HG03571 (cell line): ENCODE measurements around the gene WBP1L.
"Not testable (repeated sequence)": the region's sequence is repeated elsewhere in the genome, so short reads cannot be mapped to it uniquely, and the experiment has no call there.

Source experiments
- ATAC-seq: cut with Tn5 transposase; IDR thresholded peaks from one replicate; pipeline ENCODE4 v1.9.1; 2021; ENCODE audit not compliant: unreplicated experiment

Gene WBP1L

GRCh38 chr10:102743588-102744373 is at the start of gene WBP1L:
Gene WBP1L (plus strand): TSS chr10:102743948. CDS start chr10:102744054, 106 bp downstream.
- peak; percentile 95 for ATAC-seq

GRCh38 chr10:102695401-102695800 is 48.3 kb upstream of the WBP1L start:
- not testable (repeated sequence) for ATAC-seq

- ATAC-seq, result no peak
These were observed 47.0 kb upstream of the WBP1L start for GRCh38 chr10:102696736-102697135.

- no peak for ATAC-seq
These were observed 44.9 kb upstream of the WBP1L start for GRCh38 chr10:102698894-102699293.

- ATAC-seq, result no peak
These were observed 42.5 kb upstream of the WBP1L start for GRCh38 chr10:102701272-102701671.

GRCh38 chr10:102701796-102702195 is 42.0 kb upstream of the WBP1L start:
- no peak for ATAC-seq

- ATAC-seq, result no peak
These were observed 41.0 kb upstream of the WBP1L start for GRCh38 chr10:102702742-102703141.

GRCh38 chr10:102704915-102705314 is 38.8 kb upstream of the WBP1L start:
- no peak for ATAC-seq

GRCh38 chr10:102705531-102705930 is 38.2 kb upstream of the WBP1L start:
- ATAC-seq, result no peak

- ATAC-seq, result no peak
These were observed 33.1 kb upstream of the WBP1L start for GRCh38 chr10:102710609-102711008.

- ATAC-seq, result no peak
These were observed 31.7 kb upstream of the WBP1L start for GRCh38 chr10:102712089-102712488.

GRCh38 chr10:102712843-102713538 is 30.8 kb upstream of the WBP1L start:
- ATAC-seq, result no peak

- no peak for ATAC-seq
These were observed 30.3 kb upstream of the WBP1L start for GRCh38 chr10:102713539-102713813.

- ATAC-seq, result peak; percentile 84
These were observed 29.7 kb upstream of the WBP1L start, which contains the start of gene ARL3 for GRCh38 chr10:102713814-102714620. Gene ARL3 (minus strand): TSS chr10:102714397. CDS start chr10:102714275, 122 bp downstream.

- peak; percentile 16 for ATAC-seq
These were observed 28.9 kb upstream of the WBP1L start, which contains the start of gene SFXN2 for GRCh38 chr10:102714621-102715455. Gene SFXN2 (plus strand): TSS chr10:102714636. CDS start chr10:102726637, 12,001 bp downstream.

GRCh38 chr10:102715880-102716279 is 27.9 kb upstream of the WBP1L start:
- ATAC-seq, result no peak

- ATAC-seq, result not testable (repeated sequence)
These were observed 26.7 kb upstream of the WBP1L start for GRCh38 chr10:102716900-102717565.

GRCh38 chr10:102718220-102718619 is 25.5 kb upstream of the WBP1L start:
- ATAC-seq, result no peak

GRCh38 chr10:102720337-102720736 is 23.4 kb upstream of the WBP1L start:
- ATAC-seq, result no peak

- ATAC-seq, result no peak
These were observed 22.9 kb upstream of the WBP1L start for GRCh38 chr10:102720775-102721301.
